Upper lobe of right lung (tissue), 1 donor: ENCODE data around the gene UNC13C. TPM values are rescaled to one million over a fixed set of nuclear protein-coding genes. Genes with fewer than 3 reads are reported as not detected.

Source experiments
- ATAC-seq: fragments of 200-7000 bp; cut with Tn5 transposase; one replicate; pipeline ENCODE4 v1.9.1; 2020; ENCODE audit warnings: mild to moderate bottlenecking, moderate library complexity
- DNase-seq: peaks from one replicate; pipeline ENCODE4 v3.0.0-alpha.2; 2020
- H3K27ac ChIP-seq: fragments of 200-600 bp; one replicate; pipeline ENCODE4 v1.8.0; 2022
- H3K27me3 ChIP-seq: fragments of 200-600 bp; one replicate; pipeline ENCODE4 v1.8.0; 2022; ENCODE audit warnings: mild to moderate bottlenecking
- H3K36me3 ChIP-seq: fragments of 200-600 bp; one replicate; pipeline ENCODE4 v1.8.0; 2022
- H3K4me1 ChIP-seq: fragments of 200-600 bp; one replicate; pipeline ENCODE4 v1.8.0; 2022
- H3K4me3 ChIP-seq: fragments of 200-600 bp; one replicate; pipeline ENCODE4 v1.8.0; 2022; ENCODE audit warnings: mild to moderate bottlenecking
- H3K9me3 ChIP-seq: fragments of 200-600 bp; one replicate; pipeline ENCODE4 v1.8.0; 2022
- CTCF ChIP-seq: fragments of 200-600 bp; IDR thresholded peaks from one replicate; pipeline ENCODE4 v1.8.0; 2022; ENCODE audit warnings: antibody characterized with exemption
- intact Hi-C: fragments of 100-400 bp; cut with DNase I; formaldehyde crosslinking; loops from one replicate; pipeline ENCODE4 v1.11.0; 2022
- total RNA-seq: library from RNA; stranded (reverse); fragmentation: NEBNext Ultra II Directional; extraction: Animal tissue kit (Norgen Biotek cat#: 25700); gene quantifications from one replicate; pipeline ENCODE4 v1.2.1, GENCODE V29; 2021
- donor health status: DM: no; HTN: yes; CAD: no; lungs with severe emphysema.

The UNC13C gene
- total RNA-seq, 1 donor from 2014 or later = 0.14 TPM

DNA sequence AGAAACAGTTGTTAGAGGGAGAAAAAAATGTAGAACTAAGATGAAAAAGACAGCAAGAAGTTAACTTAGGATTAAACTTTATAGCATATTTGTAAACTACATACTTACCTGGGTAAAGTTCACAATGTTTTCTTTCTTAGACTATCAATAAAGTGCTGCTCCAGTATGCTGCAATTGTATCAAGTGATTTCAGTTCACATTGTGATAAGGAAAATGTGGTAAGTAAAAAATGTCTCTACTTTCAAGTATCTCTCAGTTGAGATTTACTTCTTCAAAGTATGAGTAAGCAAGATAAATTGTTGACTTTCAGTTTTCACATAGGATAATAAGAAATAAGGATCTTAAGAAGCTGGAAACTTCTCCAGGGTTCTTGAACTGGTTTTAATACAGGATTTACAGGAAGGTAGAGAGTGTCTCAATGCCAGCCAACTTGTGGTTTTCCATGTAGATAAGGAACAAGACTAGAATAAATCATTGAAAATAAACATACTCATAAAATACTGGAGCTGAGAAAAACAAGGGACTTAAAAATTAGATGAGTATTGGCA lies 528.8 kb downstream of the UNC13C start:
- no peak for TF ChIP-seq CTCF
- DNase-seq = no peak
- Histone ChIP-seq H3K27ac (no peak overlapping the region), H3K36me3 (no peaks in the 10 kb centered on the region), H3K9me3 (no peaks in the 10 kb centered on the region), H3K27me3 (no peaks in the 10 kb centered on the region), H3K4me3 (no peak overlapping the region), H3K4me1 (no peaks in the 10 kb centered on the region)
- intact Hi-C loops = no loop called here
- ATAC-seq = peak; percentile 54

GRCh38 chr15:54514601-54515000 lies 536.4 kb downstream of the UNC13C start:
- H3K27ac ChIP-seq = no peak overlapping the region
- no peak for ATAC-seq
- intact Hi-C loops = no loop called here

GRCh38 chr15:54515664-54516582 lies 537.7 kb downstream of the UNC13C start:
- H3K9me3 ChIP-seq = no peaks in the 10 kb centered on the region
- H3K36me3 ChIP-seq = no peaks in the 10 kb centered on the region
- TF ChIP-seq CTCF = no peak
- H3K4me1 ChIP-seq = no peaks in the 10 kb centered on the region
- H3K27ac ChIP-seq = no peak overlapping the region
- ATAC-seq (no peak), DNase-seq (no peak)
- no peaks in the 10 kb centered on the region for H3K27me3 ChIP-seq
- H3K4me3 ChIP-seq = no peak overlapping the region
- intact Hi-C loops = no loop called here

More at GRCh38 chr15:54514601-54515000, 536.4 kb downstream of the UNC13C start:
- no peak for TF ChIP-seq CTCF
- Histone ChIP-seq H3K4me1 (no peaks in the 10 kb centered on the region), H3K9me3 (no peaks in the 10 kb centered on the region), H3K36me3 (no peaks in the 10 kb centered on the region), H3K27me3 (no peaks in the 10 kb centered on the region), H3K4me3 (no peak overlapping the region)
- DNase-seq = no peak

DNA sequence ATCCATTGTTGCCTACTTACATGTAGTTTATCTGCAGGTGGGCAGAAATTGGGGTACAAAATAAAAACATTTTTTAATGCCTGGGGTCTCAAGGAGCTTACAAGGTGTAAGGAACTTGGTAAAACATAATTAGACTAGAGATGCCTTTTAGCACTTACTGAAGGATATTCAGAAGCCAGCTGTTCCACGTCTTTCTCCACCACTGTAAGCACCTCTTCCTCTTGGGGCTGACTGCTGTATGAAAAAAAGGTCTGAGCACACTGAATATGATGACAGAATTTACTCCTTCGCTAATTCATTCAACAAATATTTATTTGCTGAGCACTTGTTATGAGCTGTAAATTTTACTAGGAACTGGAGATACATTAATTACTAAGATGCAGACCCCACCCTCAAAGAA lies 539.1 kb downstream of the UNC13C start:
- no peaks in the 10 kb centered on the region for H3K36me3 ChIP-seq
- no peak for TF ChIP-seq CTCF

DNA sequence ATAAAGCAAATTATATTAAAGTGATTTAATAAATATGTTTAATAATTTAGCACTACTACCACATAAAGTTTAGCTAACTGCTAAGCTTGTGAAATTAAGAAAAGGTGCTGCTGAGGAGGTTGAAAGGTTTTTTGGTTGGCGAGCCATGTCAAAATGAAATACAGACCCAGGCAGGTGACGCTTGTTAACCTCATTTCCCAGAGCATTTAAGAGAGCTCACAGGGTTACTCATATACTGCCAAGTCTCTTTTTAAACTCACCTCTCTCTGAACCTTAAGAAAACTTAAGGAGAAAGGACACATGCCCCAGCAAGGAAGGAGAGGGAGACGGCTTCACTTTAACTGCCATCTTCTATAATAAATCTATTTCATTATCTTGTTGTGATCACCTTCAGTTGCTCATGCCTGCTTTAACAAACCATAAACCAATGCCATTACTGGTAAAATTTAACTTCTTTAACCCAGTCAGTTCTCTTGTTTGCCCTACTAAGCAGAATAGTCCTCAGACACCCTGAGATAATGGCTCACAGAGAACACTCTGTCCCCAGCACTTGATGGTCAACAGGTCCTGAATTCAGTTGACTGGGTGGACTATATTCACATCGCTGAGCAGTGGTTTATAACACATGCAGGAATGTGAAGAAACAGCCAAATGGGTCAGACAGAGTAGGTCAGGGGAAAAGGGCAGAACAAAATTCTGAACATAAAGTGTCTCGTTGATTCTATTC lies 540.1 kb downstream of the UNC13C start:
- H3K9me3 ChIP-seq = no peaks in the 10 kb centered on the region
- TF ChIP-seq CTCF = no peak
- H3K4me3 ChIP-seq = no peak overlapping the region
- DNase-seq (no peak), ATAC-seq (peak; percentile 47)
- intact Hi-C loops = no loop called here
- H3K27ac ChIP-seq = no peak overlapping the region
- H3K27me3 ChIP-seq = no peaks in the 10 kb centered on the region
- no peaks in the 10 kb centered on the region for H3K36me3 ChIP-seq
- H3K4me1 ChIP-seq = no peaks in the 10 kb centered on the region

More for the DNA sequence above, 539.1 kb downstream of the UNC13C start:
- Histone ChIP-seq H3K27ac (no peak overlapping the region), H3K27me3 (no peaks in the 10 kb centered on the region), H3K4me3 (no peak overlapping the region), H3K9me3 (no peaks in the 10 kb centered on the region), H3K4me1 (no peaks in the 10 kb centered on the region)
- no peak for ATAC-seq
- DNase-seq = no peak
- intact Hi-C loops = no loop called here
